ENCODE measurements around the gene CEP68.

DNA sequence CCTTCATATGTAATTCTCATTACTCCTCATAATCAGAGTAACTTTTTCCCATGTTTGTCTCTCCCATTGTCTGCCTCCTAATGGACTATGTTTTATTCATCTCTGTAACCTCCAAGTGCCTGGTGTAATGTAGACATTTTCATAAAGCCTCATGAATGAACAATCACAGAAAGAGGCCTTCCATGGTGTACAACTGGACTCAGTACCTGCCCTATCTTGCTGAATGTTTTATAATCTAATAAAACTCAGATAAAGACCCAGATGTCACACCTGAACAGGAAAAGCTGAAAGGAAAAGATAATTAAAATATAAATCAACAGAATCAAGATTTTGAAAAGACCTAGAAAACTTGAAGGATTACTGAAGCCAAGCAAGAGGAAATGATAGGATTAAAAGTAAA lies 37.0 kb downstream of the CEP68 start:
- TF ChIP-seq, protein P1, sequence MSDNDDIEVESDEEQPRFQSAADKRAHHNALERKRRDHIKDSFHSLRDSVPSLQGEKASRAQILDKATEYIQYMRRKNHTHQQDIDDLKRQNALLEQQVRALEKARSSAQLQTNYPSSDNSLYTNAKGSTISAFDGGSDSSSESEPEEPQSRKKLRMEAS (IDR thresholded peaks at IDR 0.05) = no peak
- TF ChIP-seq, protein P2, sequence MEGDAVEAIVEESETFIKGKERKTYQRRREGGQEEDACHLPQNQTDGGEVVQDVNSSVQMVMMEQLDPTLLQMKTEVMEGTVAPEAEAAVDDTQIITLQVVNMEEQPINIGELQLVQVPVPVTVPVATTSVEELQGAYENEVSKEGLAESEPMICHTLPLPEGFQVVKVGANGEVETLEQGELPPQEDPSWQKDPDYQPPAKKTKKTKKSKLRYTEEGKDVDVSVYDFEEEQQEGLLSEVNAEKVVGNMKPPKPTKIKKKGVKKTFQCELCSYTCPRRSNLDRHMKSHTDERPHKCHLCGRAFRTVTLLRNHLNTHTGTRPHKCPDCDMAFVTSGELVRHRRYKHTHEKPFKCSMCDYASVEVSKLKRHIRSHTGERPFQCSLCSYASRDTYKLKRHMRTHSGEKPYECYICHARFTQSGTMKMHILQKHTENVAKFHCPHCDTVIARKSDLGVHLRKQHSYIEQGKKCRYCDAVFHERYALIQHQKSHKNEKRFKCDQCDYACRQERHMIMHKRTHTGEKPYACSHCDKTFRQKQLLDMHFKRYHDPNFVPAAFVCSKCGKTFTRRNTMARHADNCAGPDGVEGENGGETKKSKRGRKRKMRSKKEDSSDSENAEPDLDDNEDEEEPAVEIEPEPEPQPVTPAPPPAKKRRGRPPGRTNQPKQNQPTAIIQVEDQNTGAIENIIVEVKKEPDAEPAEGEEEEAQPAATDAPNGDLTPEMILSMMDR (IDR thresholded peaks at IDR 0.05 in 2 of 3, conservative IDR thresholded peaks at IDR 0.05 in 1 of 3; ENCODE audit: borderline replicate concordance in 1 of 3, insufficient read depth in 1 of 3, low read depth in 2 of 3, low read length in 2 of 3) = no peak
- TF ChIP-seq, protein P3, sequence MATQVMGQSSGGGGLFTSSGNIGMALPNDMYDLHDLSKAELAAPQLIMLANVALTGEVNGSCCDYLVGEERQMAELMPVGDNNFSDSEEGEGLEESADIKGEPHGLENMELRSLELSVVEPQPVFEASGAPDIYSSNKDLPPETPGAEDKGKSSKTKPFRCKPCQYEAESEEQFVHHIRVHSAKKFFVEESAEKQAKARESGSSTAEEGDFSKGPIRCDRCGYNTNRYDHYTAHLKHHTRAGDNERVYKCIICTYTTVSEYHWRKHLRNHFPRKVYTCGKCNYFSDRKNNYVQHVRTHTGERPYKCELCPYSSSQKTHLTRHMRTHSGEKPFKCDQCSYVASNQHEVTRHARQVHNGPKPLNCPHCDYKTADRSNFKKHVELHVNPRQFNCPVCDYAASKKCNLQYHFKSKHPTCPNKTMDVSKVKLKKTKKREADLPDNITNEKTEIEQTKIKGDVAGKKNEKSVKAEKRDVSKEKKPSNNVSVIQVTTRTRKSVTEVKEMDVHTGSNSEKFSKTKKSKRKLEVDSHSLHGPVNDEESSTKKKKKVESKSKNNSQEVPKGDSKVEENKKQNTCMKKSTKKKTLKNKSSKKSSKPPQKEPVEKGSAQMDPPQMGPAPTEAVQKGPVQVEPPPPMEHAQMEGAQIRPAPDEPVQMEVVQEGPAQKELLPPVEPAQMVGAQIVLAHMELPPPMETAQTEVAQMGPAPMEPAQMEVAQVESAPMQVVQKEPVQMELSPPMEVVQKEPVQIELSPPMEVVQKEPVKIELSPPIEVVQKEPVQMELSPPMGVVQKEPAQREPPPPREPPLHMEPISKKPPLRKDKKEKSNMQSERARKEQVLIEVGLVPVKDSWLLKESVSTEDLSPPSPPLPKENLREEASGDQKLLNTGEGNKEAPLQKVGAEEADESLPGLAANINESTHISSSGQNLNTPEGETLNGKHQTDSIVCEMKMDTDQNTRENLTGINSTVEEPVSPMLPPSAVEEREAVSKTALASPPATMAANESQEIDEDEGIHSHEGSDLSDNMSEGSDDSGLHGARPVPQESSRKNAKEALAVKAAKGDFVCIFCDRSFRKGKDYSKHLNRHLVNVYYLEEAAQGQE (IDR thresholded peaks at IDR 0.05; ENCODE audit: low read depth) = no peak
- TF ChIP-seq EZH2phosphoT487 (IDR thresholded peaks at IDR 0.05; ENCODE audit: borderline replicate concordance) = no peak
- no peak for TF ChIP-seq EZH2 (IDR thresholded peaks at IDR 0.05)
- no peak for TF ChIP-seq FOSL1 (IDR thresholded peaks at IDR 0.05; ENCODE audit: low read depth)
- no peak for TF ChIP-seq POLR2AphosphoS5 (IDR thresholded peaks at IDR 0.05; ENCODE audit: low read depth, low read length)
- TF ChIP-seq POLR2A (IDR thresholded peaks at IDR 0.05; ENCODE audit: borderline replicate concordance, extremely low read depth, insufficient read depth, insufficient read length) = no peak
- no peak for TF ChIP-seq SIN3A (IDR thresholded peaks at IDR 0.05; ENCODE audit: low read depth)
- no peak for TF ChIP-seq TCF7L2 (IDR thresholded peaks at IDR 0.05; ENCODE audit: borderline replicate concordance, extremely low read depth, insufficient read depth, insufficient read length)
- TF ChIP-seq SP1 (IDR thresholded peaks at IDR 0.05; ENCODE audit: low read depth) = no peak
- no peak for TF ChIP-seq RAD21 (IDR thresholded peaks at IDR 0.05; ENCODE audit: low read depth)
